GM23338 (cell line): ENCODE measurements around the gene STX16.

ENCODE experiments used
- CTCF ChIP-seq, 2 experiments: fragments of 200-600 bp in 1 of 2; sonication (generic) in 1 of 2; conservative IDR thresholded peaks; 2 replicates each; pipeline versions ENCODE4 v1.5.1 to v1.6.1; 2016 to 2017; ENCODE audit warnings: antibody characterized with exemption in 2 of 2, low read depth in 2 of 2, mild to moderate bottlenecking in 2 of 2, moderate library complexity in 1 of 2
- EZH2 ChIP-seq: fragments of 200-600 bp; sonication (generic); IDR thresholded peaks from one replicate; pipeline ENCODE4 v1.8.0; 2017; ENCODE audit warnings: antibody characterized with exemption, mild to moderate bottlenecking, low read depth; ENCODE audit not compliant: unreplicated experiment
- JUNB ChIP-seq: IDR thresholded peaks from one replicate; pipeline ENCODE4 v1.6.1; 2016; ENCODE audit warnings: antibody characterized with exemption; ENCODE audit not compliant: unreplicated experiment
- NANOG ChIP-seq: IDR thresholded peaks from 2 replicates; pipeline ENCODE4 v1.6.1; 2016; ENCODE audit warnings: antibody characterized with exemption, borderline replicate concordance
- POLR2AphosphoS5 ChIP-seq: IDR thresholded peaks from 2 replicates; pipeline ENCODE4 v1.6.1; 2016; ENCODE audit warnings: antibody characterized with exemption, low read depth
- ZNF331 ChIP-seq: fragments of 250-450 bp; sonication (Bioruptor Pico); IDR thresholded peaks from 2 replicates; pipeline ENCODE4 v1.5.0; 2020; ENCODE audit warnings: low read depth, mild to moderate bottlenecking, moderate library complexity
- TF ChIP-seq, protein P1 (sequence below): IDR thresholded peaks from one replicate; pipeline ENCODE4 v1.6.1; 2018; ENCODE audit warnings: antibody characterized with exemption; ENCODE audit not compliant: unreplicated experiment

GRCh38 chr20:58606184-58606583 is 44.9 kb upstream of the STX16 start:
- TF ChIP-seq POLR2AphosphoS5: no peak
- no peak for TF ChIP-seq CTCF (conservative IDR thresholded peaks at IDR 0.05; ENCODE audit: low read depth in 2 of 2)
- TF ChIP-seq, protein P1, sequence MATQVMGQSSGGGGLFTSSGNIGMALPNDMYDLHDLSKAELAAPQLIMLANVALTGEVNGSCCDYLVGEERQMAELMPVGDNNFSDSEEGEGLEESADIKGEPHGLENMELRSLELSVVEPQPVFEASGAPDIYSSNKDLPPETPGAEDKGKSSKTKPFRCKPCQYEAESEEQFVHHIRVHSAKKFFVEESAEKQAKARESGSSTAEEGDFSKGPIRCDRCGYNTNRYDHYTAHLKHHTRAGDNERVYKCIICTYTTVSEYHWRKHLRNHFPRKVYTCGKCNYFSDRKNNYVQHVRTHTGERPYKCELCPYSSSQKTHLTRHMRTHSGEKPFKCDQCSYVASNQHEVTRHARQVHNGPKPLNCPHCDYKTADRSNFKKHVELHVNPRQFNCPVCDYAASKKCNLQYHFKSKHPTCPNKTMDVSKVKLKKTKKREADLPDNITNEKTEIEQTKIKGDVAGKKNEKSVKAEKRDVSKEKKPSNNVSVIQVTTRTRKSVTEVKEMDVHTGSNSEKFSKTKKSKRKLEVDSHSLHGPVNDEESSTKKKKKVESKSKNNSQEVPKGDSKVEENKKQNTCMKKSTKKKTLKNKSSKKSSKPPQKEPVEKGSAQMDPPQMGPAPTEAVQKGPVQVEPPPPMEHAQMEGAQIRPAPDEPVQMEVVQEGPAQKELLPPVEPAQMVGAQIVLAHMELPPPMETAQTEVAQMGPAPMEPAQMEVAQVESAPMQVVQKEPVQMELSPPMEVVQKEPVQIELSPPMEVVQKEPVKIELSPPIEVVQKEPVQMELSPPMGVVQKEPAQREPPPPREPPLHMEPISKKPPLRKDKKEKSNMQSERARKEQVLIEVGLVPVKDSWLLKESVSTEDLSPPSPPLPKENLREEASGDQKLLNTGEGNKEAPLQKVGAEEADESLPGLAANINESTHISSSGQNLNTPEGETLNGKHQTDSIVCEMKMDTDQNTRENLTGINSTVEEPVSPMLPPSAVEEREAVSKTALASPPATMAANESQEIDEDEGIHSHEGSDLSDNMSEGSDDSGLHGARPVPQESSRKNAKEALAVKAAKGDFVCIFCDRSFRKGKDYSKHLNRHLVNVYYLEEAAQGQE: no peak
- TF ChIP-seq EZH2: no peak
- no peak for TF ChIP-seq JUNB
- no peak for TF ChIP-seq ZNF331 (CRISPR knock-in tag)
- TF ChIP-seq NANOG: no peak
